ENCODE measurements around the gene ANGPTL3. TPM values are rescaled to one million over a fixed set of nuclear protein-coding genes. Genes with fewer than 3 reads are reported as not detected.

ANGPTL3 gene
- polyA plus RNA-seq, 1 donor, result 12.3 TPM

GRCh38 chr1:62613890-62614289, 16.6 kb downstream of the ANGPTL3 start:
- Histone ChIP-seq H3K9me3 (ENCODE audit: control insufficient read depth, low read depth, low read length) (no peaks in the 10 kb centered on the region), H3K27ac (ENCODE audit: low read length) (no peak overlapping the region), H3K4me1 (ENCODE audit: control insufficient read depth, insufficient read depth, low read length) (no peaks in the 10 kb centered on the region), H3K36me3 (ENCODE audit: control insufficient read depth, insufficient read depth, low read length) (peaks cover 8% of the 10 kb centered on the region), H3K4me3 (ENCODE audit: low read length) (no peak overlapping the region), H3K27me3 (ENCODE audit: control insufficient read depth, insufficient read depth, low read length) (no peaks in the 10 kb centered on the region)
- WGBS (ENCODE audit: insufficient coverage, low lambda C conversion rate), result 80% methylated on average over 1 of the region's 1 CpG
- DNase-seq, result no peak

- peak; percentile 50 to 56 for DNase-seq
- H3K9me3 ChIP-seq (ENCODE audit: control insufficient read depth, low read depth, low read length), result no peaks in the 10 kb centered on the region
- no peak overlapping the region for H3K4me3 ChIP-seq (ENCODE audit: low read length)
- no peaks in the 10 kb centered on the region for H3K4me1 ChIP-seq (ENCODE audit: control insufficient read depth, insufficient read depth, low read length)
- H3K36me3 ChIP-seq (ENCODE audit: control insufficient read depth, insufficient read depth, low read length), result peaks cover 12% of the 10 kb centered on the region
- H3K27me3 ChIP-seq (ENCODE audit: control insufficient read depth, insufficient read depth, low read length), result no peaks in the 10 kb centered on the region
- WGBS (ENCODE audit: insufficient coverage, low lambda C conversion rate), result 93% methylated on average over 1 of the region's 1 CpG
- H3K27ac ChIP-seq (ENCODE audit: low read length), result peak overlapping the region; percentile 16
Observed at GRCh38 chr1:62621907-62622306, 24.6 kb downstream of the ANGPTL3 start.

GRCh38 chr1:62625415-62625814, 28.1 kb downstream of the ANGPTL3 start:
- no peaks in the 10 kb centered on the region for H3K4me1 ChIP-seq (ENCODE audit: control insufficient read depth, insufficient read depth, low read length)
- no peak overlapping the region for H3K4me3 ChIP-seq (ENCODE audit: low read length)
- peaks cover 16% of the 10 kb centered on the region for H3K36me3 ChIP-seq (ENCODE audit: control insufficient read depth, insufficient read depth, low read length)
- no peak for DNase-seq
- no peaks in the 10 kb centered on the region for H3K27me3 ChIP-seq (ENCODE audit: control insufficient read depth, insufficient read depth, low read length)
- no peaks in the 10 kb centered on the region for H3K9me3 ChIP-seq (ENCODE audit: control insufficient read depth, low read depth, low read length)
- H3K27ac ChIP-seq (ENCODE audit: low read length), result no peak overlapping the region
- 100% methylated on average over 1 of the region's 1 CpG for WGBS (ENCODE audit: insufficient coverage, low lambda C conversion rate)

GRCh38 chr1:62628506-62628905, 31.2 kb downstream of the ANGPTL3 start:
- 100% methylated on average over 1 of the region's 1 CpG for WGBS (ENCODE audit: insufficient coverage, low lambda C conversion rate)
- H3K27me3 ChIP-seq (ENCODE audit: control insufficient read depth, insufficient read depth, low read length), result no peaks in the 10 kb centered on the region
- H3K4me3 ChIP-seq (ENCODE audit: low read length), result no peak overlapping the region
- DNase-seq, result no peak
- H3K27ac ChIP-seq (ENCODE audit: low read length), result no peak overlapping the region
- no peaks in the 10 kb centered on the region for H3K9me3 ChIP-seq (ENCODE audit: control insufficient read depth, low read depth, low read length)
- H3K4me1 ChIP-seq (ENCODE audit: control insufficient read depth, insufficient read depth, low read length), result no peaks in the 10 kb centered on the region
- H3K36me3 ChIP-seq (ENCODE audit: control insufficient read depth, insufficient read depth, low read length), result peaks cover 34% of the 10 kb centered on the region

GRCh38 chr1:62637392-62638105, 40.2 kb downstream of the ANGPTL3 start:
- 100% methylated on average over 3 of the region's 6 CpGs for WGBS (ENCODE audit: insufficient coverage, low lambda C conversion rate)
- no peaks in the 10 kb centered on the region for H3K27me3 ChIP-seq (ENCODE audit: control insufficient read depth, insufficient read depth, low read length)
- H3K36me3 ChIP-seq (ENCODE audit: control insufficient read depth, insufficient read depth, low read length), result peaks cover 26% of the 10 kb centered on the region
- no peak overlapping the region for H3K27ac ChIP-seq (ENCODE audit: low read length)
- no peaks in the 10 kb centered on the region for H3K4me1 ChIP-seq (ENCODE audit: control insufficient read depth, insufficient read depth, low read length)
- H3K9me3 ChIP-seq (ENCODE audit: control insufficient read depth, low read depth, low read length), result no peaks in the 10 kb centered on the region
- H3K4me3 ChIP-seq (ENCODE audit: low read length), result no peak overlapping the region
- DNase-seq, result no peak

- H3K36me3 ChIP-seq (ENCODE audit: control insufficient read depth, insufficient read depth, low read length), result peaks cover 28% of the 10 kb centered on the region
- no peak overlapping the region for H3K4me3 ChIP-seq (ENCODE audit: low read length)
- 100% methylated on average over 1 of the region's 1 CpG for WGBS (ENCODE audit: insufficient coverage, low lambda C conversion rate)
- no peaks in the 10 kb centered on the region for H3K9me3 ChIP-seq (ENCODE audit: control insufficient read depth, low read depth, low read length)
- H3K4me1 ChIP-seq (ENCODE audit: control insufficient read depth, insufficient read depth, low read length), result no peaks in the 10 kb centered on the region
- H3K27ac ChIP-seq (ENCODE audit: low read length), result no peak overlapping the region
- DNase-seq, result no peak
- no peaks in the 10 kb centered on the region for H3K27me3 ChIP-seq (ENCODE audit: control insufficient read depth, insufficient read depth, low read length)
Observed at GRCh38 chr1:62643283-62643682, 46.0 kb downstream of the ANGPTL3 start.

- Histone ChIP-seq H3K4me1 (ENCODE audit: control insufficient read depth, insufficient read depth, low read length) (no peaks in the 10 kb centered on the region), H3K27ac (ENCODE audit: low read length) (no peak overlapping the region), H3K4me3 (ENCODE audit: low read length) (no peak overlapping the region), H3K9me3 (ENCODE audit: control insufficient read depth, low read depth, low read length) (no peaks in the 10 kb centered on the region), H3K27me3 (ENCODE audit: control insufficient read depth, insufficient read depth, low read length) (no peaks in the 10 kb centered on the region), H3K36me3 (ENCODE audit: control insufficient read depth, insufficient read depth, low read length) (peaks cover 4% of the 10 kb centered on the region)
- no peak for DNase-seq
Observed at GRCh38 chr1:62652387-62652786, 55.1 kb downstream of the ANGPTL3 start.

- no peaks in the 10 kb centered on the region for H3K27me3 ChIP-seq (ENCODE audit: control insufficient read depth, insufficient read depth, low read length)
- H3K27ac ChIP-seq (ENCODE audit: low read length), result no peak overlapping the region
- H3K36me3 ChIP-seq (ENCODE audit: control insufficient read depth, insufficient read depth, low read length), result peaks cover 2% of the 10 kb centered on the region
- WGBS (ENCODE audit: insufficient coverage, low lambda C conversion rate), result 80% methylated on average over 1 of the region's 1 CpG
- DNase-seq, result no peak
- H3K4me3 ChIP-seq (ENCODE audit: low read length), result no peak overlapping the region
- H3K9me3 ChIP-seq (ENCODE audit: control insufficient read depth, low read depth, low read length), result no peaks in the 10 kb centered on the region
- no peaks in the 10 kb centered on the region for H3K4me1 ChIP-seq (ENCODE audit: control insufficient read depth, insufficient read depth, low read length)
Observed at GRCh38 chr1:62654744-62655143, 57.4 kb downstream of the ANGPTL3 start.

Other genes with a start within 250 kb of the ANGPTL3 start
- gene USP1, start 160.5 kb upstream of the ANGPTL3 start, polyA plus RNA-seq, result 36.3 TPM
- 29.8 TPM for gene DOCK7, start 90.9 kb downstream of the ANGPTL3 start, polyA plus RNA-seq
- 10.1 TPM for gene ATG4C, start 186.6 kb downstream of the ANGPTL3 start, polyA plus RNA-seq